Measurements from ENCODE around the gene PLEKHM1. TPM values are rescaled to one million over a fixed set of nuclear protein-coding genes. Genes with fewer than 3 reads are reported as not detected.
A peak's percentile ranks its signal among the peaks of the same experiment; 100 is the strongest.
"Not testable (repeated sequence)": the region's sequence is repeated elsewhere in the genome, so short reads cannot be mapped to it uniquely, and the experiment has no call there.

Gene PLEKHM1
- polyA plus RNA-seq, 6 donors from 2014 or later: 6.3 to 19.6 (median 16.2) TPM

- not testable (repeated sequence) for H3K36me3 Mint-ChIP-seq, DNase-seq, H3K9me3 Mint-ChIP-seq, H3K27me3 Mint-ChIP-seq
- Mint-ChIP-seq H3K4me1 (peaks cover 21 to 32% (median 31%) of the 10 kb centered on the region in 3 donors), H3K4me3 (peak overlapping the region in 4 of 8 donors; percentile 32 to 65 (median 34)), H3K27ac (peak overlapping the region in 1 of 6 donors; percentile 80)
- ATAC-seq (ENCODE audit: low read depth in 2 of 2): peak in 1 of 2 donors; percentile 7
These were observed 6.8 kb downstream of the PLEKHM1 start for GRCh38 chr17:45483591-45484216.

GRCh38 chr17:45483177-45483576 is 7.3 kb downstream of the PLEKHM1 start:
- peak overlapping the region in 2 of 6 donors; percentile 9 to 80 for H3K27ac Mint-ChIP-seq
- not testable (repeated sequence) for H3K27me3 Mint-ChIP-seq, DNase-seq, H3K36me3 Mint-ChIP-seq, H3K9me3 Mint-ChIP-seq
- peaks cover 21 to 27% (median 26%) of the 10 kb centered on the region in 3 donors for H3K4me1 Mint-ChIP-seq
- H3K4me3 Mint-ChIP-seq: peak overlapping the region in 2 of 8 donors; percentile 6 to 47
- ATAC-seq (ENCODE audit: low read depth in 2 of 2): peak in 1 of 2 donors; percentile 9

- Mint-ChIP-seq H3K4me3 (peak overlapping the region in 2 of 8 donors; percentile 51 to 55), H3K27ac (peak overlapping the region in 3 of 6 donors; percentile 27 to 65 (median 52)), H3K4me1 (peaks cover 17 to 20% (median 18%) of the 10 kb centered on the region in 3 donors)
- H3K36me3 Mint-ChIP-seq; DNase-seq; H3K9me3 Mint-ChIP-seq; H3K27me3 Mint-ChIP-seq; ATAC-seq (ENCODE audit: low read depth in 2 of 2): not testable (repeated sequence)
These were observed 8.2 kb downstream of the PLEKHM1 start for GRCh38 chr17:45482317-45482716.

- not testable (repeated sequence) for H3K9me3 Mint-ChIP-seq; DNase-seq; ATAC-seq (ENCODE audit: low read depth in 2 of 2); H3K4me3 Mint-ChIP-seq; H3K27me3 Mint-ChIP-seq; H3K4me1 Mint-ChIP-seq; H3K27ac Mint-ChIP-seq
- peaks cover 7 to 13% of the 10 kb centered on the region in 2 donors for H3K36me3 Mint-ChIP-seq
These were observed 15.1 kb downstream of the PLEKHM1 start for GRCh38 chr17:45475436-45475835.

GRCh38 chr17:45472249-45472648 is 18.3 kb downstream of the PLEKHM1 start:
- not testable (repeated sequence) for ATAC-seq (ENCODE audit: low read depth in 2 of 2); DNase-seq; H3K36me3 Mint-ChIP-seq; H3K4me3 Mint-ChIP-seq; H3K9me3 Mint-ChIP-seq; H3K27me3 Mint-ChIP-seq; H3K27ac Mint-ChIP-seq; H3K4me1 Mint-ChIP-seq

- H3K4me1 Mint-ChIP-seq; H3K27ac Mint-ChIP-seq; H3K36me3 Mint-ChIP-seq; H3K27me3 Mint-ChIP-seq; H3K4me3 Mint-ChIP-seq; DNase-seq; H3K9me3 Mint-ChIP-seq; ATAC-seq (ENCODE audit: low read depth in 2 of 2): not testable (repeated sequence)
These were observed 21.3 kb downstream of the PLEKHM1 start for GRCh38 chr17:45469204-45469563.

- DNase-seq; H3K27me3 Mint-ChIP-seq; H3K36me3 Mint-ChIP-seq; ATAC-seq (ENCODE audit: low read depth in 2 of 2); H3K9me3 Mint-ChIP-seq; H3K4me1 Mint-ChIP-seq; H3K27ac Mint-ChIP-seq; H3K4me3 Mint-ChIP-seq: not testable (repeated sequence)
These were observed 22.0 kb downstream of the PLEKHM1 start for GRCh38 chr17:45468293-45469203.

GRCh38 chr17:45461524-45462327 is 28.8 kb downstream of the PLEKHM1 start:
- H3K36me3 Mint-ChIP-seq, H3K4me3 Mint-ChIP-seq, H3K9me3 Mint-ChIP-seq, H3K27me3 Mint-ChIP-seq: not testable (repeated sequence)
- peak overlapping the region in 4 of 6 donors; percentile 24 to 82 (median 55) for H3K27ac Mint-ChIP-seq
- peak; percentile 65 for DNase-seq
- peaks cover 8 to 17% (median 15%) of the 10 kb centered on the region in 3 donors for H3K4me1 Mint-ChIP-seq
- ATAC-seq (ENCODE audit: low read depth in 2 of 2): peak; percentile 99

GRCh38 chr17:45460422-45460821 is 30.1 kb downstream of the PLEKHM1 start:
- DNase-seq; H3K4me3 Mint-ChIP-seq; H3K27me3 Mint-ChIP-seq; ATAC-seq (ENCODE audit: low read depth in 2 of 2); H3K9me3 Mint-ChIP-seq: not testable (repeated sequence)
- peak overlapping the region in 1 of 6 donors; percentile 33 for H3K27ac Mint-ChIP-seq
- H3K4me1 Mint-ChIP-seq: peaks cover 8 to 20% (median 17%) of the 10 kb centered on the region in 3 donors
- H3K36me3 Mint-ChIP-seq: peaks cover 0 to 11% of the 10 kb centered on the region in 2 donors

GRCh38 chr17:45454341-45454740 is 36.2 kb downstream of the PLEKHM1 start:
- peaks cover 5 to 28% of the 10 kb centered on the region in 2 donors for H3K36me3 Mint-ChIP-seq
- peaks cover 14 to 32% (median 21%) of the 10 kb centered on the region in 3 donors for H3K4me1 Mint-ChIP-seq
- not testable (repeated sequence) for DNase-seq; H3K9me3 Mint-ChIP-seq; H3K27me3 Mint-ChIP-seq; ATAC-seq (ENCODE audit: low read depth in 2 of 2); H3K27ac Mint-ChIP-seq
- H3K4me3 Mint-ChIP-seq: peak overlapping the region in 1 of 8 donors; percentile 63

GRCh38 chr17:45453731-45454130 is 36.8 kb downstream of the PLEKHM1 start:
- DNase-seq; H3K4me3 Mint-ChIP-seq; H3K9me3 Mint-ChIP-seq; H3K27ac Mint-ChIP-seq; ATAC-seq (ENCODE audit: low read depth in 2 of 2); H3K27me3 Mint-ChIP-seq: not testable (repeated sequence)
- Mint-ChIP-seq H3K36me3 (peaks cover 5 to 33% of the 10 kb centered on the region in 2 donors), H3K4me1 (peaks cover 16 to 32% (median 21%) of the 10 kb centered on the region in 3 donors)

GRCh38 chr17:45453225-45453534 is 37.3 kb downstream of the PLEKHM1 start:
- not testable (repeated sequence) for H3K27me3 Mint-ChIP-seq; H3K9me3 Mint-ChIP-seq; ATAC-seq (ENCODE audit: low read depth in 2 of 2); H3K27ac Mint-ChIP-seq; H3K4me3 Mint-ChIP-seq; DNase-seq
- Mint-ChIP-seq H3K4me1 (peaks cover 16 to 32% (median 21%) of the 10 kb centered on the region in 3 donors), H3K36me3 (peaks cover 5 to 33% of the 10 kb centered on the region in 2 donors)
